NCI-H748 (cell line): Measurements from ENCODE around the gene ATXN3.
"Not testable (repeated sequence)": the region's sequence is repeated elsewhere in the genome, so short reads cannot be mapped to it uniquely, and the experiment has no call there.

ENCODE experiments used
- DNase-seq: peaks from one replicate; lab custom pipeline; 2025; ENCODE audit not compliant: unreplicated experiment; lab: John Stamatoyannopoulos, UW

Gene ATXN3

DNA sequence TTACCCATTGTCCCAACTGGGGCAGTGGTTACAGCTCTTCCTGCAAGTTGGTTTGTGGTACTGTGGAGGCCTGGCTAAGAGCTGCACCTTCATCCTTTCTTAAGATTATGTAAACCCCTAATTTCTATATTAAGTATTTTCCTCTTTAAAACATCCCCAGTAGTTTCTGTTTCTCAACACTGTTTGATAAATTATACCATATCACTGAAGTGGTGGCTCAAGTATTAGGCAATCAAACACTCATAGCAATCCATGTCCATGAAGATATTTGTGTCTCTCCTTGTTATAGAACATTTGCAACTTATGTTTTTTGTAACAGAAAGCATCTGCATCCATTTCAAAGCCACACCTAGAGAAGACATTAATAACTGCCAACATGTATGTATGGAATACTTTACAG, 31.8 kb downstream of the ATXN3 start:
- DNase-seq = no peak

DNA sequence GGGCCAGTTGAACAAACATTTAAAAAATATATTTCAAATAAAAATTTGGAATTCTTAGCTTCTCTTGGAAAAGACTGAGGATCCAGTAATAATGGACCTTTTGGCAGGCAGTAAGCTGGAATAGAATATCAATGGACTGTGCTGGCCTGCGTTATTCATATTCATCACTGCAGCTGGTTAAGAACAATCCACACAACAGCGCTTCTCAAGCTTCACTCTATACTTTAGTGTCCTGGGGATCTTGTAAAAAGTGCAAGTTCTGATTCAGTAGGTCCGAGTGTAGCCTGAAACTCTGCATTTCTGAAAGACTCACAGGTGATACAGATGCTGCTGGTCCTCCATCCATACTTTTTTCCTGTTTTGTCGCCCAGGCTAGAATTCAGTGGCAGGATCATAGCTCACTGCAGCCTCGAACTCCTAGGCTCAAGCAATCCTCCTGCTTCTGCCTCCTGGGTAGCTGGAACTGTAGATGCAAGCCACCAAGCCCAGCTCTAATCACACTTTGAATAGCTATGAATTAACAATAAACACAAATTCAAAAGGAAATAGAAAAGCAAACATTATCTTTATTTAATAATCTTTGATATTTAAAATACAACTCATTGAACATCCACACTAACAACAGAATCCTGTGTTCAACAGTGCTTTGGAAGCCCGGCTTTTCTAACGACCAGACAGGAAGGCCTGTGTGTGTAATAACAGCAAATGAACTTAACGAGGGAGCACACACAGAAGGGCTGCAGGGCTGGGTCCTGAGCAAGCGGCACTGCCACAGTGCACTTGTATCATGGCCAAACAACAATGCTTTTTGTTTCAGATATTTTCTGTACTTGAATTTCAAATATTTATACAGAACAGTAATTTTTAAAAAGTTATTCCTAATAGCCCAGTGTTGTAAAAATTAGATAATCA, 48.1 kb downstream of the ATXN3 start:
- DNase-seq = no peak

DNA sequence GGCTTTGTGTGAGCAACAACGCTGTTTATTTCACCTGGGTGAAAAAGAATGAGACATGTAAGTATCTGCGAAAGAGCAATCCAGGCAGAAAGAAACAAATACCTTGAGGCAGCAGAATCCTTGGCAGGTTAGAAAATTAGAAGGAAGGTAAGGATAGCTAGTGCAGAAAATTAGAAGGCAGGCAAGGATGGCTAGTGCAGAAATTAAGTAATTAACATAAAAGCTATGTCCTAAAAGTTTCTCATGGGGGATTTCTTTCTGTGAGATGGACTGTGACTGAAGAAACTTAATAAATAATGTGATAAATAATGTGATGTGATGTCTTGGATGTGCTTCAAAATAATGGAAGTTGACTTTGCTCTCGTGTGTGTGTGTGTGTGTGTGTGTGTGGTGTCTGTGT, 56.6 kb downstream of the ATXN3 start:
- no peak for DNase-seq

DNA sequence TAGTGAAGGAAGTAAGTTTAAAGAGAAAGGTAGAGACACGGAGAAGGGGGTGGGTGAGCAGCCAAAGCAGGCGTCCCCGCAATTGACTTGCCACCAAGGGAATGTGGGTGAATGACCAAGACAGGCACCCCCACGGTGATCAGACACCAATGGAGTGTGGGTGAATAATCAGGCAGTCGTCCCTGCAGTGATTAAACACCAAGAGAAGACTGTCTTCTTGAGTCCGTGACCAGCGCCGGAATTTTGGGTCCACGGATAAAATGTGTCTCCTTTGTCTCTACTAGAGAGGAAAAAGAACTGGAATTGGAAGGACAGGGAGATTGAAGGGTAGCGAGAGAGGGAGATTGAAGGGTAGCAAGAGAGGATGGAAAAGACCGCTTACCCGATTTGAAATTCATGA, 57.2 kb downstream of the ATXN3 start:
- DNase-seq = not testable (repeated sequence)

DNA sequence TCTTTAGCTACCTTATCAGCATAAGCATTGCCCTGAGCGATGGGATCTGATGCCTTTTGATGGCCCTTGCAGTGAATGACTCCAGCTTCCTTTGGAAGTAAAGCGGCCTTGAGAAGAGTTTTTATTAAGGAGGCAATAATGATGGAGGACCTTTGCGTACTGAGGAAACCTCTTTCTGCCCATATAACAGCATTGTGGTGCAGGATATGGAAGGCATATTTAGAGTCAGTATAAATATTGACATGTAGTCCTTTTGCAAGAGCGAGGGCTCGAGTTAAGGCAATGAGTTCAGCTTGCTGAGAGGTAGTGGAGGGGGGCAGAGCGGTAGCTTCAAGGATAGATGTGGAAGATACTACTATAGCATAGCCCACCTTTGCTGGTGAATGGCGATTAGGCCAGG, 60.5 kb downstream of the ATXN3 start:
- DNase-seq = not testable (repeated sequence)

DNA sequence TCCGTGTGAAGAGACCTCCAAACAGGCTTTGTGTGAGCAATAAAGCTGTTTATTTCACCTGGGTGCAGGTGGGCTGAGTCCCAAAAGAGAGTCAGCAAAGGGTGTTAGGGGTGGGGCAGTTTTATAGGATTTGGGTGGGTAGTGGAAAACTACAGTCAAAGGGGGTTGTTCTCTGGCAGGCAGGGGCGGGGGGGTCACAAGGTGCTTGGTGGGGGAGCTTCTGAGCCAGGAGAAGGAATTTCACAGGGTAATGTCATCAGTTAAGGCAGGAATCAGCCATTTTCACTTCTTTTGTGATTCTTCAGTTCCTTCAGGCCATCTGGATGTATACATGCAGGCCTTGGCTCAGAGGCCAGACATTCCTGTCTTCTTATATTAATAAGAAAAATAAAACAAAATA, 64.6 kb downstream of the ATXN3 start:
- not testable (repeated sequence) for DNase-seq

DNA sequence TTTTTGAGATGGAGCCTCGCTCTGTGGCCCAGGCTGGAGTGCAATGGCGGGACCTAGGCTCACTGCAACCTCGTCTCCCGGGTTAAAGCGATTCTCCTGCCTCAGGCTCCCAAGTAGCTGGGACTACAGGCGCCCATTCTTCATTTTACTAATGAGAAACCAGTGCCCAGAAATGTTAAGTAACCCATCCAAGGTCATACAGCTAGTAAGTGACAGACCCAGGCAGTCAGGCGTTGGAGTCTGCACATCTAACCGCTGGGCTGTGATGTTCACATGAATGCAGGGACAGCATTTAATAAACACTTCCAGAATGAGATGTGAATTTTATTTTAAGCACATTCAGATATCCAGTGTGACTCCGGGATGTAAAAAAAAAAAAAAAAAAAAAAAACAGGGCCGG, 65.2 kb downstream of the ATXN3 start:
- DNase-seq = no peak

DNA sequence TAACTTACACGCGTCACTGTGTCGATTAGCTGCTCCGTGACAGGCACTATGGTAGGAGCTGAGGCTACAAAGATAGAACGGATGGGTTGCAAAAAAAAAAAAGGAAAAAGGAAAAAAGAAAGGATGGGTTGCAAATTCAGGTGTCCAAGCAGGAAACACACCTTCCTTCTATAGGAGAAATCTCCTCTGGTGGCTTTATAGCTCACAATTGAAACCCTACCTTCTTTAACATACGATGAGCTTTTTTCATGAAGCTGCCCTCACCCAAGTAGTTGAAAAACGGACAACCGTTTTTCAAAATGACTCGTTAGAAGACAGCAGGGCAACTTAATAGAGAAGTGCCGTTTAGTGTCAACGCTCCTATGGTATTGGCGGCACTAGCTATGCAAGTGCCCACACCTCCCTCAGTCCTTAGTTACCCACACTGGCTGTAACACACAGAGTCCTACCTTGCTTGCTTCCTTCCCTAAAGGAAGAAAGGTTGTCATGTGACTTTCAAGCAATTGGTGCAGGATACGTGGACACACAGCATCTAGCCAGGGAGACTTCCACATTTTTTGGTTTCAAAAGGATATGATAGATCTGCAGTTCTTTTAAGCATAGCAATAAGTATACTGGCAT, 65.8 kb downstream of the ATXN3 start:
- peak; percentile 68 for DNase-seq

DNA sequence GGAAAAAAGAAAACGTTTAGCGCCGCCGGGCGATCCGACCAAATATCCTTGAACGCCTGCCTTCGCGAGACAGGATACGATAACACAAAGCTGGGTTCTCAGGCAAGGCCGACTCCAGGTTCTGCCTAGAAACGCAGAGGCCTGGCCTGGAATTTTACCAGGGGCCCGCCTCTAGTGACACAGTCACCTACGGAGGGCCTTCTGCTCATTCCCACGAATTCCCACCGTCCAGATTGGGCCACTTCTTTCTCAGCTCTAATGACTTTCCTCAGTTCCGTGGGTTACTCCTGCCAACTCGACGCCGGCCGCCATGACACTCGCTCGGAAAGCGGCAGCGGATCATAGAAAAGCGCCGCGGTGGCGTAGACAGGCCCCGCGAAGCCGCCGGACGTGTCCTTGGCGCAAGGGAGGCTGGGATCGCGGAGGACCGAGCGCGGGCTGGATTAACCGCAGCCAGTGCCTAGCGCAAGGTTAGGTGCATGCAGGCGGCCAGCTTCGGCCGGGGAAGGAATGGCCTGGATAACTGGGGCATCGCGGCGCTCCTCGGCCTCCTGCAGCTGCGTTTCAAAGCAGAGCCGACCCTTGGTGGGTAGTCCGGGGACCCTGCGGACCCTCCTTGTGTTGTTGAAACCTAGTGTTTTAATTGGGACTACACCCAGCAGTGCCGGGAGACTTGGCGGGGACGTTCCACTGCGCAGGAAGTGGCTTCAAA, 66.5 kb downstream of the ATXN3 start, which contains the start of gene TRIP11:
TRIP11 (minus strand) TSS at position 341 of the 712 bp plus-strand sequence. CDS start 374 bp downstream, outside the sequence.
- DNase-seq = peak; percentile 97

DNA sequence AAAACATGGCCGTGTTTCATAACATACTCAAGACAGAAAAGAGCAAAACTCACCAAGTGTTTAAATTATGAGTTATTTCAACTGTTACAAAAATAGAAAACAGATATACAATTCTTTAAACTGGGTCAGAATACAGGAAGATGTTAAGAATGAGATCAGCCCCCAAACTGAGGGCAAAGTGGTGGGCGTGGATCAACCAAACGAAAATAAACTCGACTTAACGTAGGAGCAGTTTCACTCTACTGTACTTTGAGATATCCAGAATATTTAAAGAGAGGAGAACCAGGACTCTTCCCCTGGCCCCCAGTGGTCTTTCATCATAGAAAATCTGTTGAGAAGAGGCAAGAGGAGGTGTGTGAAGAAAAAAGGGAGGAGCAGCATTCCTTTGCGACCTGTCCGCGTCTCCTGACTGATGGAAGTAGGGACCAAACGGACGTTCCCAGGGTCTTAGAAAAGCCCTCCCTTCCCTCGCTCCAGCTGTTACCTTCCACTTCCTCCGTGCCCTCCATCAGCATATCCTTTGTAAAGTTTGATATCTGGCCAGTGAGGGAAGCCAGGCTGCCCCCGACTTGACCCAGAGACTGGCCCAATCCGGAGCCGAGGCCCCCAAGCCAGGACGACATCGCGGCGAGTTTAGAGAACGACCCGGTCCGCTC, 67.2 kb downstream of the ATXN3 start:
- peak; percentile 83 for DNase-seq

DNA sequence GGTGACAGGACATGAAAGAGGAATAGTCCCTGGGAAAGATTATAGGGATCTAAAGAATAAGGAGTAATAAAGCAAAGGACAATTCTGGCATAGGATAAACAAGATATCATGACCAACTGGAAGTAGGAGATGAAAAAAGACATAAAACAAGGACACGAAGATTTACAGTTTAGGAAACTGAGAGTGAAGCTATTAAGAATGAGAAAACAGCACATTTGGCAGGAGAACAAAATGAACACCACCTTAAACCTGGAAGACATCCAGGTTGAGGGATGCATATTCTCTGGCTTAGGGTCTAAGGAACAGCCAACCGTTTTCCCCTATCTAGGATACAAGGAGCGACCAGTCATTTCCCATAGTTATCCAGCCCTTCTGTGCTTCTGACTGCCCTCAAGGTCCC, 68.4 kb downstream of the ATXN3 start:
- DNase-seq = no peak

DNA sequence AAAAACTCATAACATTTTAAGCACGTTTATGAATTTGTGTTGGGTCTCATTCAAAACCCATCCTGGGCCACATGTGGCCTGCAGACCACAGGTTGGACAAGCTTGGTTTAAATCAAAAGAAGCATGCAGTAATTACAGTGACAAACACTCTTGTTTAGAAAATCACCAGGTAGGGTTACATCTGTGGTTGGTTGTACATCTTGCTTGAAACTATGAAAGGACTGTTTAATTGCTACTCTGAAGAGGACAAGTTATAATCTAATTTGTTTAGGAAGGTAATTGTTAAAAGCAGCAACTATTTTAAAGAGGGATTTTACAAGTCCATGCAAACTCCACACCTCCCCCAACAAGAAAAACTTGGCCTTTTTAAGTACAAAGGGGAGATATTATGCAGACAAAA, 70.5 kb downstream of the ATXN3 start:
- DNase-seq = no peak

DNA sequence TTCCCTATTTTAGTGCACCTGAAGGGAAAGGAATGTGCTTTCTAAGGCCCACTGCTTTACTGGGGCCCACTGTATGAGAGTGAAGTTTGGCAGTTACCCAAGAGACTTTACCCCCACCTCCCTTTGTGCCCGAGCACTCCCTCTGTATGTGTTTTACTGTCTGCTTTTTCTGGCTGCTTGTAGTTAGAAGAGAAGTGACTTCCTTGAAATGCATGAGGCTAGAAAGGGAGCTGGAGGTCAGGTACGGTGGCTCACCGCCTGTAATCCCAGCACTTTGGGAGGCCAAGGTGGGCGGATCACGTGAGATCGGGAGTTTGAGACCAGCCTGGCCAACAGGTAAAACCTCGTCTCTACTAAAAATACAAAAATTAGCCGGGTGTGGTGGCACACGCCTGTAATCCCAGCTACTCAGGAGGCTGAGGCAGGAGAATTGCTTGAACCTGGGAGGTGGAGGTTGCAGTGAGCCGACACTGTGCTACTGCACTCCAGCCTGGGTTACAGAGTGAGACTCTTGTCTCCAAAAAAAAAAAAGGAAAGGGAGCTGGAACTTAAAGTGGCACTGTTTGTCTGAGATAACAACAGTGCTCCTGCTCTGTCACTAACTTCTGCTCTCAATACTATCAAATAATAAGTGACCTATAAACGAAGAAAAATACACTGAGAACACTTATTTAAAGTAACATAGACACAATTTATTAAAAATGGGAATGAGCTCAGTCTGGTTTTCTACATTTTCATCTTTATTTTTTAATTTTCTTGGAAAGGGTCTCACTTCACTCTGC, 72.3 kb downstream of the ATXN3 start:
- no peak for DNase-seq

DNA sequence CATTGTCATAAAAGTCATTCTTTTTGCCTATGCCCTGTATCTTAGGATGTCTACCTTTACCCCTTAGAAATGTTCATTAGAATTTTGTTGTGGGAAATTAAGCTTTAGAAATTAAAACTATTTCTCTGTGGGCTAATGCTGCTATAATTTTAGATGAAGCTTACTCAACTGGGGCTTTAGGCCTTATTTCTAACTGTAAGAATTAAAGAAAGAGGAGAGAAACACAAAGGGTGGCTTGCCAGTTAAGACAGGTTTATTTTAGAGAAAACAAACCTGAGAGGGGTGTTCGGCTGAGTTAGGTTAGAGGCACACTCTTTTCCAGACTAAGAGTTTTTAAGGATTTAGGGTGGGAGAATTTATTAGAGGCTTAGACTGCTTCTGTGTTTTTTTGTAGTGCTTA, 72.9 kb downstream of the ATXN3 start:
- DNase-seq = no peak

DNA sequence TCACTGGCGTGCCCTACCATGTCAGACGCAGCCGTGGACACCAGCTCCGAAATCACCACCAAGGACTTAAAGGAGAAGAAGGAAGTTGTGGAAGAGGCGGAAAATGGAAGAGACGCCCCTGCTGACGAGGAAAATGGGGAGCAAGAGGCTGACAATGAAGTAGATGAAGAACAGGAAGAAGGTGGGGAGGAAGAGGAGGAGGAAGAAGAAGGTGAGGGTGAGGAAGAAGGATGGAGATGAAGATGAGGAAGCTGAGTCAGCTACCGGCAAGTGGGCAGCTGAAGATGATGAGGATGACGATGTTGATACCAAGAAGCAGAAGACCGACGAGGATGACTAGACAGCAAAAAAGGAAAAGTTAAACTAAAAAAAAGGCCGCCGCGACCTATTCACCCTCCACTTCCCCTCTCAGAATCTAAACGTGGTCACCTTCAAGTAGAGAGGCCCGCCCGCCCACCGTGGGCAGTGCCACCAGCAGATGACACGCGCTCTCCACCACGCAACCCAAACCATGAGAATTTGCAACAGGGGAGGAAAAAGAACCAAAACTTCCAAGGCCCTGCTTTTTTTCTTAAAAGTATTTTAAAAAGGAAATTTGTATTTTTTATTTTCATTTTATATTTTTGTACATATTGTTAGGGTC, 79.7 kb downstream of the ATXN3 start:
- DNase-seq = no peak

DNA sequence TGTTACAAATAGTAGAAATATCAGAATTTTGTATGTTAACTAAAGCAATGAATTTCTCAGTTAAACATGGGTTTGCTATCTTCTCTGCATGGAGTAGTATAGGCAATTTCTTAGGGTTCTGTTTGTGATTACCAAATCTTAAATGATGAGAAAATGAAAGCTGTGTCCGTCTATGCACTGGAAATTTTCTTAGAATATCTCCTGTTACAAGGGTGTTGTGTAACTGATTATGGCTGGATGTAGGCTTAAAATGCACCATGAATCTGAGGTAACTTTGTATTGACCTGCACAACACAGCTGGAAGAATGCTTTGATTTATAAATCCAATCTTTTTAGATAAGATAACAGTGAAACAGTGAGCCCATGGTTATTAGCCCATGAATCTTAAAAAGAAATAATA, 84.3 kb downstream of the ATXN3 start:
- DNase-seq = no peak

DNA sequence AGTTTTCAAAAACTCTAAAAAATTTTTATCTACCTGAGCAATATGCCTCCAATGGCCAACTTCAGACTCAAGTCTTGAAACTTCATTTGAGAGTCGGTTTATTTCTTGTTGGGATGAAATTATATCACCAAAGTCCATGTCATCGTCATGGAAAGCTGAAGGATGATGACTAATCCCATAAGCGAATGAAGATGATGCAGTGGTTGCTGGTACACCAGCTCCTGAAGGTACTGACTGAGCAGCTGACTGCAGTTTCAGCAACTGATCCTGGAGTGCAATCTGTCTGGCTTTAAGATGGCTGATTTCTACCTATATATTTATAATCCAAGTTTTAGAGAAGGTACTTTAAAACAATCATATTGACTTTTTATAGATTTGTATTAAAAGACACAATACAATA, 84.9 kb downstream of the ATXN3 start:
- DNase-seq = no peak

DNA sequence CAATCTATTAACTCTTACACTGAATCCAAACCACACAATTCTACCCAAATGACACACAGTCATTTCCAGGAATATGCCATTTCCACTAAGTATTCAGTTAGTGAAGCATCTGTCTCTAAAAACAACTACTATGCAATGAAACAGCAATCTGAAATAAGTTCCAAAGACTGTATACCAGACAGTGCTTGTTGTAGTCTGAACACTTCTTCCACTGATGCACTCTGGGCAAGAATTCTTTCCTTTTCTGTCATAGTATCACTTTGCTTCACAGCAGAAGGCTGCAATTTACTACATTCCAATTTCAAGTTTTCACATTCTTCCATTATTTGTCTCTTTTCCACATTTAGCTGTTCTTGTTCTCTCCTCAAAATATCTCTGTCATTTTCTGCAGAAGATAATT, 92.3 kb downstream of the ATXN3 start:
- DNase-seq = no peak

DNA sequence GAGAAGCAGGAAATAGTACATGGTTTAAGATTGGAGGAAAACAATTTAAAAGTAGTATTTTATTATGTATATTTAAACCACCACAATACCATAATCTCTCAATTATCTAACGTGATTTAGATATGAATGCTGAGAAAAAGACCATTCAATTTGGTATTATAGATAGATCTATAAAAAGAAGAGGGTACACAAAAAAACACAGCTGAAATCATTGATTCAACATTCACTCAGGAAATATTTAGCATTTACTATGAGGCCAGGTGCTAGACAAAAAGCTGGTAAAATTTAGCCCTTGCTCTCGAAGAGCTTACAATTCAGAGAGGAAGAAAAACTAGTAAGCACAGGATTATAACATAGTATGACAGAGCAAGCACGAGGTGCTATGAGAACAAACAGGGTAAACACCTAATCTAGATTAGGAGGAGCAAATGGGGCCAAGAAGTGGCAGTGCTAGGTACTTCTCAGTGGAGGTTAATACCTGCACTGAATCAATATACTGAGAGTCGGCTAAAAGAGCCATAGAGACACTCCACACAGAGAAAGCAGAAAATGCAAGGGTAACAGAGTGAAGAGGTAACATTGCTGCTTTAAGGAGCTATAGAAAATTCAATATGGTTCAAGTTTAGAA, 94.1 kb downstream of the ATXN3 start:
- DNase-seq = no peak

DNA sequence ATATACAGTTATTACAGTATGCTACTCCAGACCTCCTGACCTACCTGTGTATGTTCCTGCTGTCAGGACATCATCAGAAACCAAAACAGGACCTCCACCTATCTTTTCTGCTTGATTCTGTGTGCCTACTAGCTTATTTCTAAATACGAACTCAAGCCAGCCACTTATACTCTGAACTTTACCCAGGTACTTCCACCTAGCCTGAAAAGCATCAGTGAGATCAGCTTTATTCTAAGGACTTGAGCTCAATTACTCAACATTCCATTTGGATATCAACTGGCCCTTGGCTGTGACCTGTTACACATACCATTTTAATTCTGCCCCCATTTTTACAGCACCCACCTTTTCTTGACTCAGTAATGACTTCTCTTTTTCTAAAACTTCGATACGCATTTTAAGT, 95.7 kb downstream of the ATXN3 start:
- no peak for DNase-seq
